Neural progenitor cell (in vitro differentiated cells): ENCODE measurements around the gene CAMK1D.

Source experiments
- EZH2 ChIP-seq: fragments of 200-600 bp; sonication (generic); IDR thresholded peaks from 2 replicates; pipeline ENCODE4 v1.6.1; 2017; ENCODE audit warnings: antibody characterized with exemption, mild to moderate bottlenecking, moderate library complexity
- TF ChIP-seq, protein P1 (sequence below): fragments of 200-600 bp; sonication (generic); IDR thresholded peaks from 2 replicates; pipeline ENCODE4 v1.5.1; 2017; ENCODE audit warnings: antibody characterized with exemption, mild to moderate bottlenecking

DNA sequence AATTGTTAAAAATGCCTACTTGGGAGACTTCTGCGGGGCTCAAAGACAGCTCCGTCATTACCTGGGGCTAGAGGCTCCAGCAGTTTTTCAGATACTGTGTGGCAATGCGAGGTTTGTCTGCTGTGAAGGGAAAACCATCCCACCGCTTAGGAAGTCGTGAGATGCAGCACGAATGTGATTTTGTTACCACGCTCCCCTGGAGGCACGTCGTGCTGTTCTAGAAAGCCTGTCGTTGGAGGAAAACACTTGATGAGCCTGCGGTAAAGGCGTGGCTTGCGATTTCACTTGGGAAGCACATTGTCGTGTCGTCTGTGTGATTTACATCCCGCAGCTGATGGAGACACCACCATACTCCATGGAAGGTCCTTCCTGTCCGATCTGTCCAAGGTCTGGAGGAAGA is 39.3 kb downstream of the CAMK1D start:
- TF ChIP-seq EZH2, result no peak
- TF ChIP-seq, protein P1, sequence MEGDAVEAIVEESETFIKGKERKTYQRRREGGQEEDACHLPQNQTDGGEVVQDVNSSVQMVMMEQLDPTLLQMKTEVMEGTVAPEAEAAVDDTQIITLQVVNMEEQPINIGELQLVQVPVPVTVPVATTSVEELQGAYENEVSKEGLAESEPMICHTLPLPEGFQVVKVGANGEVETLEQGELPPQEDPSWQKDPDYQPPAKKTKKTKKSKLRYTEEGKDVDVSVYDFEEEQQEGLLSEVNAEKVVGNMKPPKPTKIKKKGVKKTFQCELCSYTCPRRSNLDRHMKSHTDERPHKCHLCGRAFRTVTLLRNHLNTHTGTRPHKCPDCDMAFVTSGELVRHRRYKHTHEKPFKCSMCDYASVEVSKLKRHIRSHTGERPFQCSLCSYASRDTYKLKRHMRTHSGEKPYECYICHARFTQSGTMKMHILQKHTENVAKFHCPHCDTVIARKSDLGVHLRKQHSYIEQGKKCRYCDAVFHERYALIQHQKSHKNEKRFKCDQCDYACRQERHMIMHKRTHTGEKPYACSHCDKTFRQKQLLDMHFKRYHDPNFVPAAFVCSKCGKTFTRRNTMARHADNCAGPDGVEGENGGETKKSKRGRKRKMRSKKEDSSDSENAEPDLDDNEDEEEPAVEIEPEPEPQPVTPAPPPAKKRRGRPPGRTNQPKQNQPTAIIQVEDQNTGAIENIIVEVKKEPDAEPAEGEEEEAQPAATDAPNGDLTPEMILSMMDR, result no peak
